Activated CD8-positive, alpha-beta memory T cell treated with anti-CD3 and anti-CD28 coated beads, Interleukin-2, amount 50 U/mL, for 24 hours (primary cell): Measurements from ENCODE around the gene ZNF18.
"Not testable (repeated sequence)": the region's sequence is repeated elsewhere in the genome, so short reads cannot be mapped to it uniquely, and the experiment has no call there.

Source experiments
- DNase-seq: peaks from one replicate; pipeline ENCODE4 v3.0.0-alpha.2; 2020; ENCODE audit errors: extremely low read depth

The ZNF18 gene

GRCh38 chr17:11986179-11986941, 10.9 kb downstream of the ZNF18 start:
- no peak for DNase-seq

- DNase-seq, result no peak
Observed at GRCh38 chr17:11981862-11982261, 15.4 kb downstream of the ZNF18 start.

DNA sequence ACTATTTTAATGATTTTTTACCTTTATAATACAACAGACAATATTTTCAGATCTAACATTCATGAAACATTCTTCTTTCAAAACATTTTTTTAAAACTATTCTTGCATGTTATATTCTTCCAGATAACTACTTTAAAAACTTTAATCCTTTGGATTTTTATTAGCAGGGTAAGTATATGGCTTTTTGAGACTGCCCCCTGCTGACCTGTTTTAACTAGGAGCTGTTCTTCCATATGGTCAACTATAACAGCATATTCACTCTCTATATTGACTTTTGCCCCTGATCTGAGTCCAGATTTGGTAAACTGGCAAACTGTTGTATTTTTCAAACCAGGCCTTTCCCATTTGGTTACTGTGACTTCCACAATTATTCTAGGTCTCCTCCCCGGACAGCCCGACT, 16.5 kb downstream of the ZNF18 start:
- no peak for DNase-seq

GRCh38 chr17:11979795-11980194, 17.5 kb downstream of the ZNF18 start:
- no peak for DNase-seq

GRCh38 chr17:11972741-11973140, 24.5 kb downstream of the ZNF18 start:
- not testable (repeated sequence) for DNase-seq

DNA sequence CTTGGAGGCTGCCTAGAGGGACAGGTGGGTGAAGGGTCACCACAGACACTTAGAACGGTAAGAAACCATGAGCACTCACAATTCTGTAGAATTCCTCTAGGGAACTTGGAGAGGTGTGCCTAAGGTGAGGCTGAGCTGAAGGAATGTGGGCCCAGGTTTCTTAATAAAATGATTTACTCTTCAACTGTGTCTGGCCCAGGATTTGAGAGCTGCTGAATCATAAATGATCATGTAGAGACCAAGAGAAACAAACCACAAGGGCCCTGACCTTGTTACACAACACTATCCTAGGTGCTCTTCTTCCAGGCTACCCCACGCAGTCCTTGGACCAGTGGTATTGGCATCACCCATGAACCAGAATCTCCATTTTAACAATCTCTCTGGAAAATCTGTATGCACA, 27.7 kb downstream of the ZNF18 start:
- DNase-seq, result no peak

GRCh38 chr17:11954936-11955335, 42.3 kb downstream of the ZNF18 start:
- no peak for DNase-seq

DNA sequence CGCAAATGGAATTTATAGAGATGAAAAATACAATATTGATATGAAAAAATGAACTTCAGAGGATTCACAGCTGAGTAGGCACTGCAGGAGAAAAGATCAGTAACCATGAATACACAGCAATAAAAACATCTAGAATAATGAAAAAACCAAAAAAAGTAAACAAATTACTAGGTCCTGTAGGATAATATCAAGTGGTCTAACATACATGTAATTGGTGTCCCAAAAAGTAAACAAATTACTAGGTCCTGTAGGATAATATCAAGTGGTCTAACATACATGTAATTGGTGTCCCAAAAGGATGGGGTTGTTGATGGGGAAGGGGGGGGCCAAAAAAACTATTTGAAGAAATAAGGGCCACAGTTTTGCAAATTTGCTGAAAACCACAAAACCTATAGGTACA, 43.4 kb downstream of the ZNF18 start:
- no peak for DNase-seq

GRCh38 chr17:11952610-11953009, 44.7 kb downstream of the ZNF18 start:
- DNase-seq, result no peak

DNA sequence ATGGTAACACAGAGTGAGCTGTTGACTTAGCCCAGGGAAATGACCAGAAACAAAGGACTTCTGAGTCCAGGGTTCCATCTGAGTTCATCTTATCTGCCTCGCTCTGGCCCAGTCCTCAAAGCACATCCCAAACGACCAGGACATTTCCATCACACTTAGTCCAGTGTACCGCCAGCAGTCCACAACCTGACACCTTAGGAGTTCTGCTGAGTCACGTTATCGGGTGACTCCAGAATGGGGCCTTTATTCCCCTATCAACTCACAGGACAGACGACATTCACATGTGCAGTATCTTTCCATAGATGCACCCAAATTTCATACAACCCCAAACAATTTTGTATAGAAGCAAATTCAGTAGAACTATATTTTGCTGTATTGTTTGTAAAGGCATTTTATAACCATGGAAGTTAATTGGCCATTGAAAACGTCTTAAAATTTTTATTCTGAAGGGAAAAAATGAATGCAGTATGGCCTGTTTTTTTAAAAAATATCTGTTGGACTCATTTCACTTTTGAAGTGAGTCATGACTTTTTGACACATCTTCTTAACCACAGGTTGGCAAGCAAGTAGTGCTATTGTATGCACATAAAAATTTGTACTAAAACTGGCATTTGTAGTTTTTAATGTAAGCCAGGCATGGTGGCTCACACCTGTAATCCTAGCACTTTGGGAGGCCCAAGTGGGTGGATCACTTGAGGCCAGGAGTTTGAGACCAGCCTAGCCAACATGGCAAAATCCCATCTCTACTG, 46.3 kb downstream of the ZNF18 start:
- DNase-seq, result no peak

GRCh38 chr17:11949571-11949970, 47.7 kb downstream of the ZNF18 start:
- not testable (repeated sequence) for DNase-seq

- no peak for DNase-seq
Observed at GRCh38 chr17:11948789-11949188, 48.5 kb downstream of the ZNF18 start.

DNA sequence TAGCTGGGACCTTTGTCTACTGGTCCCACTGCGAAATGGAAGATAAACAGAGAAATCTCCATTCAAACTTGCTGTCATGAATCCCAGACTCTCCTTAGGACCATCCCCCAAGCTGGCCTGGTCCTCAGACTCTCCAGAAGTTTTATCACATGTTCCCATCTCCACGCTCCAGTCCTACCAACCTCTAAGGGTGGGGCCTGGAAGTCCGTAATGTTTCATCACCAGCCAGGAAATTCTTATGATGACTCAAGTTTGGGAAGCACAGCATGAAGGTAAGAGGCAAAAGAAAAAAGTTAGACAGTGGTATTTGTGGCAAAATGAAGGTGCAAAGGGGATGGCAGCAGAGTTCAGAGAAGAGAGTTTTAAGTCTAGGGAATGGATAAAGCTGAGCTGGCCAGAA, 52.7 kb downstream of the ZNF18 start:
- DNase-seq, result no peak

GRCh38 chr17:11943759-11944347, 53.4 kb downstream of the ZNF18 start:
- DNase-seq, result no peak

DNA sequence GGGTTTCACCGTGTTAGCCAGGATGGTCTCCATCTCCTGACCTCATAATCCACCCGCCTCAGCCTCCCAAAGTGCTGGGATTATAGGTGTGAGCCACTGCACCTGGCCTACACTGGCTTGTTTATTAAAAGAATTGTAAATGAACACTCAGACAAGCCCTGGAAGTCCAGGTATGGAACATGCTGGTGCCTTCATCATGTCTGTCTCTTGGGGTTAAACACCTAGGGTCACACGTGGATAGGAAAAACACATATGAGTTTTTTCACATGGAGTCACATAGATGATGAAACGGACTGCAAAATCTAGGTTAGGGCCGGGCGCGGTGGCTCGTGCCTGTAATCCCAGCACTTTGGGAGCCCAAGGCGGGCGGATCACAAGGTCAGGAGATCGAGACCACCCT, 54.2 kb downstream of the ZNF18 start:
- DNase-seq, result not testable (repeated sequence)

DNA sequence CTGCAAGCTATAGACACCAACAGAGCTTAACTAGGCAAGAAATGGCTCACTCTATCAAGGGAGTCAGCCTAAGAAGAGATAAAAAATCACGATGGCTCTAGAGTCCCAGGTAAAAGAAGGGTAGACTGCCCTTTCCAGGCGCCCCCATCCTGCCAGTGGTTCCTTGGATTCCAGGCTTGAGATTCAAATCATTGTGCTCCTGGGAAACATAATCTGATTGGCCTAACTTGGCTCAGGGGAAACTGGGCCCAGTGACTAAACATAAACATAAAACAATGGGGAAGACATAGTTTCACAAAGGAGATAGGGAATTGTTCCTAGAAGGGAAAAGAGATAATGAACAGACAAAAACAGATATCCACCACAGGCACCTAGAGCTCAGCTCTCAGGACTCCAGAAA, 56.4 kb downstream of the ZNF18 start:
- no peak for DNase-seq

GRCh38 chr17:11935734-11936406, 61.4 kb downstream of the ZNF18 start:
- no peak for DNase-seq

- no peak for DNase-seq
Observed at GRCh38 chr17:11932337-11932898, 64.9 kb downstream of the ZNF18 start.

DNA sequence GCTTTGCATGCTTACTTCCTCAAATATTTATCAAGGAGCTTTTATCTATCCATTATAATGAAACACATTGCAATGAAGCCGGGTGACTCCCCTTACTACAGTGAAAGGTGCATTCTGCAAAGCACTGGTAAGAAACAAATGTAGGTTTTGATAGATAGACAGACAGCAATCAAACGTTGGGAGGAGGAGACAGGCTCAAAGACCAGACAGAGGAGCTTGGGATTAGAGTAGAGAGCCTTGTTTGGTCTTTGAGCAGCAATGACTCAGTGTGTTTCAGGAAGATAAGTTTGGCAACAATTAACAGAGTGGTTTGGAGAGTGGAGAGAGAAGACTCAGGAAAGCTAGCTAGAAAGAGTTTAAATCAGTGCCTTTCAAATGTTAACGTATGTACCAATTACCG, 68.8 kb downstream of the ZNF18 start:
- no peak for DNase-seq
